Activated T-helper 2 cell treated with anti-CD3 and anti-CD28 coated beads, Interferon-gamma antibody, Interleukin-2, Interleukin-4, amounts not matched to agents 10 μg/mL and 5 μg/mL and 100 μg/mL, durations not matched to agents 14 hours and 24 hours and 36 hours (primary cell): ENCODE data around the gene FOXRED2. TPM values are rescaled to one million over a fixed set of nuclear protein-coding genes. Genes with fewer than 3 reads are reported as not detected.
A peak's percentile ranks its signal among the peaks of the same experiment; 100 is the strongest.

Experiments used
- DNase-seq: peaks from one replicate; pipeline ENCODE4 v3.0.0; 2021; ENCODE audit warnings: low spot score
- H3K27ac Mint-ChIP-seq: one replicate; pipeline ENCODE4 v1.8.0; 2021; ENCODE audit warnings: mixed read lengths
- H3K27me3 Mint-ChIP-seq: one replicate; pipeline ENCODE4 v1.8.0; 2021; ENCODE audit warnings: low read depth, mixed read lengths
- H3K36me3 Mint-ChIP-seq: one replicate; pipeline ENCODE4 v1.8.0; 2021; ENCODE audit warnings: low read depth, mixed read lengths
- H3K4me1 Mint-ChIP-seq: one replicate; pipeline ENCODE4 v1.8.0; 2021; ENCODE audit warnings: low read depth, mixed read lengths
- H3K4me3 Mint-ChIP-seq: one replicate; pipeline ENCODE4 v1.8.0; 2021; ENCODE audit warnings: low read depth, mild to moderate bottlenecking, moderate library complexity, mixed read lengths
- H3K9me3 Mint-ChIP-seq: one replicate; pipeline ENCODE4 v1.8.0; 2021; ENCODE audit warnings: mixed read lengths
- intact Hi-C: fragments of 100-400 bp; cut with micrococcal nuclease; formaldehyde crosslinking; loops from one replicate; pipeline ENCODE4 v1.15.1; 2023
- total RNA-seq: library from RNA; stranded (reverse); gene quantifications from 2 replicates; pipeline ENCODE4 v1.2.3, GENCODE V29; 2022

The FOXRED2 gene
- total RNA-seq, 1 donor from 2014 or later, result 17.6 TPM

DNA sequence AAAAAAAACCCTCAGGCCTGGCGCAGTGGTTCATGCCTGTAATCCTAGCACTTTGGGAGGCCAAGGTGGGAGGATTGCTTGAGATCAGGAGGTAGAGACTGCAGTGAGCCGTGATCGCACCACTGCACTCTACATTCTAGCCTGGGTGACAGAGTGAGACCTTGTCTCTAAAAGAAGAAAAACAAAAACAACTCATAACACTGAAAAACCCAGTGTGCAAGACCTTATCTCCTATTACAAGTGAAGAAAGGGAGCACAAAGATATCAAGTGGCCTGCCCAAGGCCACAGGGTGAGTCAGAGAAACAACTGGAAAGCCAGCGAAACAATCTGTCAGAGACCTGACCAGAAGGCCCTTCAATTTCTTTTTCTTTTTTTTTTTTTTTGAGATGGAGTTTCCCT, 27.9 kb downstream of the FOXRED2 start:
- no peak for DNase-seq
- intact Hi-C loops, result no loop called here
- H3K27ac Mint-ChIP-seq, result no peak overlapping the region
- peaks cover 10% of the 10 kb centered on the region for H3K4me1 Mint-ChIP-seq
- no peaks in the 10 kb centered on the region for H3K9me3 Mint-ChIP-seq
- H3K36me3 Mint-ChIP-seq, result peaks cover 52% of the 10 kb centered on the region
- no peaks in the 10 kb centered on the region for H3K27me3 Mint-ChIP-seq
- H3K4me3 Mint-ChIP-seq, result no peak overlapping the region

DNA sequence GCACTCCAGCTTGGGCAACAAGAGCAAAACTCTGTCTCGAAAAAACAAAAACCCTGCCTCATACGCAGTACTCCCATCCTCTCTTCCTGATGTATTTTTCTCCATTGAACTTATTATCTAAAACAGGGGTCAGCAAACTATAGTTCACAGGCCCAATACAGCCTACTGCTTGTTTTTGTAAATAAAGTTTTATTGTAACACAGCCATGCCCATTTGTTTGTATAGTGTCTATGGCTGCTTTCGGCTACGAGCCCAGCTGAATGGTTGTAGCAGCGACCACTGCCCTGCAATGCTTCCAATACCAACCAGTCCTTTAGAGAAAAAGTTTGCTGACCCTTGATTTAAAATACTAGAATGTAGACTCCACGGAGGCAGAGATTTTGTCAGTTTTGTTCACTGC, 31.5 kb downstream of the FOXRED2 start:
- DNase-seq, result no peak
- H3K9me3 Mint-ChIP-seq, result no peaks in the 10 kb centered on the region

DNA sequence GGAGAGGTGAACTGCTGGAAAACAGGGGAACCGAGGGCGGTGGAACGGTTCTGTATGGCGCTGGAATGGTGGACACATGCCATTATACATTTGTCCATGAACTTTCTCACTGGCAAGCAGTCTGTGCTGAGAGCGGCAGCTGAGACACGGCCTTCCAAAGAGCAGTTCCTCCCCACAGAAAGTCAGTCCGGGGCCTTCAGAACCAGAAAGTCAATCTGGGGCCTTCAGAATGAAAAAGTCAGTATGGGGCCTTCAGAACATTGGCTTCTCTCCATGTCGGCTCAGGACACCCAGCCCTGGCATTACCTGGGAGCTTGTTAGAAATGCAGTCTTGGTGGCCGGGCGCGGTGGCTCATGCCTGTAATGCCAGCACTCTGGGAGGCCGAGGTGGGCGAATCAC, 34.2 kb downstream of the FOXRED2 start:
- H3K36me3 Mint-ChIP-seq, result peaks cover 61% of the 10 kb centered on the region
- H3K27ac Mint-ChIP-seq, result no peak overlapping the region

More for the DNA sequence above, 31.5 kb downstream of the FOXRED2 start:
- H3K4me3 Mint-ChIP-seq, result no peak overlapping the region
- no peaks in the 10 kb centered on the region for H3K27me3 Mint-ChIP-seq
- no peak overlapping the region for H3K27ac Mint-ChIP-seq
- intact Hi-C loops, result no loop called here
- H3K4me1 Mint-ChIP-seq, result peaks cover 7% of the 10 kb centered on the region
- peaks cover 62% of the 10 kb centered on the region for H3K36me3 Mint-ChIP-seq

DNA sequence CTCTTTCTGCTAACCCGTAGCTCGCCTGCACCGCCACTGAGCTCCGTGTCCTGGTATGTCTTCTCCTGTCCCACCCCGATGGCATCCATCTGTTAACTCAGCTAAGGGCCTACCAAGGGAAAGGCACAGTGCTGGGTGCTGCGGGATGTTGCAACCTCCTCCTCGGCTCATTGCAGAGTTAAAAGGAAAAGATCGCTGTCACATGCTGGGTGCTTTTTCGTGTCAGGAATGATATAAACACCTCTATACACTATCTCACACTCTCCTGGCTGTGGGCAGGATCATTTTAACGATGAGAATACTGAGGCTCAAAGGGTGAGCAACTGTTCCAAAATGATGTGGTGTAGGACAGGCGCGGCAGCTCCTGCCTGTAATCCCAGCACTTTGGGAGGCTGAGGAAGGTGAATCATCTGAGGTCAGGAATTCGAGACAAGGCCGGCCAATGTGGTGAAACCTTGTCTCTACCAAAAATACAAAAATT, 35.5 kb downstream of the FOXRED2 start:
- no peaks in the 10 kb centered on the region for H3K9me3 Mint-ChIP-seq
- H3K4me1 Mint-ChIP-seq, result peaks cover 23% of the 10 kb centered on the region
- H3K36me3 Mint-ChIP-seq, result peaks cover 56% of the 10 kb centered on the region
- H3K4me3 Mint-ChIP-seq, result no peak overlapping the region
- intact Hi-C loops, result loop anchor here (5.0 kb wide), 1 partner anchor 84 kb away; the partner anchor contains the start of gene MYH9
- no peak overlapping the region for H3K27ac Mint-ChIP-seq
- no peak for DNase-seq
- H3K27me3 Mint-ChIP-seq, result no peaks in the 10 kb centered on the region

More for the DNA sequence above, 34.2 kb downstream of the FOXRED2 start:
- Mint-ChIP-seq H3K9me3 (no peaks in the 10 kb centered on the region), H3K27me3 (no peaks in the 10 kb centered on the region), H3K4me3 (no peak overlapping the region), H3K4me1 (peaks cover 15% of the 10 kb centered on the region)
- intact Hi-C loops, result loop anchor here (5.0 kb wide), 1 partner anchor 85 kb away; the partner anchor contains the start of gene MYH9
- DNase-seq, result no peak

DNA sequence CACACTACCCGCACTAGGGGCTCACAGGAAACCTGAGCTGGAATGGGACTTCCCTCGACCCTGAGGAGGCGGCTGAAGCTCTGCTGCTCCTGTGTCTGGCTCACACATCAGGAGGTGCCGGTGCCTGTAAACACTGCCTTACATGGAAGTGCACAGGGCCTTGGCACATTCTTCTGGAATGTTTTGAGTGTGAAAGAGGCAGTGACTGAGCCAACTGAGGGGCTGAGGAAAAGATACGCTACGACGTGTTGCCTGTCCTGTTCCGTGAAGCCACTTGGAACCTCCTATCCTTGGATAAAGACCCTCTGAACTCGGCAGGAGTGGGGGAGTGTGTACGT, 35.9 kb downstream of the FOXRED2 start:
- no peak for DNase-seq
- intact Hi-C loops, result loop anchor here (1.0 to 5.0 kb wide), 2 partner anchors 84 to 170 kb away; partner anchors contain the start of gene MYH9
- Mint-ChIP-seq H3K27me3 (no peaks in the 10 kb centered on the region), H3K9me3 (no peaks in the 10 kb centered on the region), H3K27ac (no peak overlapping the region), H3K36me3 (peaks cover 53% of the 10 kb centered on the region), H3K4me3 (no peak overlapping the region), H3K4me1 (peaks cover 26% of the 10 kb centered on the region)

DNA sequence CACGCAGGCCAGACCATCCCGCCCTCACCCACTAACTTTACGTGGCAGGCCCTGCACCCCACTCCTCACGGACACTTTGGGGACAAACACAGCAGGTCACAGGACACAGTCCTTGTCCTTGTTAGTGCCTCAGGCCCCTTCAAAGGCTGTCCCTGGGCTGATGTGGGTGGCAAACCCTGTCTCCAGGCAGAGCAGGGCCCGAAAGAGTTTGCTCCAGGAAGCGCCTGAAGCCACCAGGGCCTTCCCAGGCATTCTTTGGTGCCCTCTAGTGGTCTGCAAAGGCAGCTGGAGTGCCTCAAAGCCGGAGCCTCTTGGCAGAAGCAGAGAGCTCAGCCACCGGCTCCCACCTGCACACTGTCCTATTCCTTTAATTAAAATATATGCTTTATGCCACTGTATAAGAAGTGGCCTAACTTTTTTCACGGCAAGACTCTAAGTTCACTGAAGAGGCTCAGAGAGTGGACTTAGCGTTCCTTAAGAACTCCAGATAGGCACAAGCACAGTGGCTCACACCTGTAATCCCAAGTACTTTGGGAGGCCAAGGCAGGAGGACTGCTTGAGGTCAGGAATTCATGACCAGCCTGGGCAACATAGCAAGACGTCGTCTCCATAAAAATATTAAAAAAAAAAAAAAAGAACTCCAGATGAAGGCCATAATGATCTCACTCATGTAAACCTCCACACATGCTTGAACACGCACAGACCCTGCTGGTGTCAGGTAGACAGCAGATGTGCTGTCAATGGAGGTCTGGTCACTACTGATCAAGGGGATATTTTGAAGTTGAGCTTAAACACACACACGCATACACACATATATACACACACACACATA, 36.5 kb downstream of the FOXRED2 start:
- DNase-seq, result peak; percentile 76

DNA sequence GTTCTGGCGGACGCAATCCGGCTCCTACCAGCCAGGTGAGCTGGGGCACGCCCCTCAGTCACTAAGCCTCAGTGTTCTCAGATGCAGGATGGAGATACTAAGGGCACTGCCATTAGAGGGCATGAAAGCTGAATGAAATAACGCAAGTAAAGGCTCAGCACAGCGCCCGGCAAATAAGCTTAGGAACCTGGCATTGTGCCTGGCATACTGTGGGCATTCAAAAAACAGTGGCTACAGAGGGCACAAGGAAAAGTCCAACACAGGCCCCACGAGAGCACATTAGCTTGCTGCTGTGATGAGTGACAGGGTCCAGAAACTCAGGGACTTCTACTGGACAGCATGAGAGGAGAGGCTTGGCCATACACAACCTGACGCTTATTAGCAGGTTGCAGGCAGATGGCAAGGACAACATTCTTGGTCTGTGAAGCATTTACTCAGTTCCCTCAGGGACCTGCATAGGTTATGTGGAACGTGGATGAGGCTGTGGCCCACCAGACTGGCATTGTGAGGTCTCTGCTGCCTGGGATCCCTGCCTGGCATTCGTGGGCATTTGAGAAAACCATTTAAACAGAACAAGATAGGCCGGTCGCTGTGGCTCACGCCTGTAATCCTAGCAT, 37.6 kb downstream of the FOXRED2 start:
- intact Hi-C loops, result no loop called here
- Mint-ChIP-seq H3K4me1 (peaks cover 26% of the 10 kb centered on the region), H3K27ac (no peak overlapping the region), H3K4me3 (no peak overlapping the region), H3K36me3 (peaks cover 36% of the 10 kb centered on the region), H3K27me3 (no peaks in the 10 kb centered on the region), H3K9me3 (no peaks in the 10 kb centered on the region)
- DNase-seq, result no peak

More for the DNA sequence above, 36.5 kb downstream of the FOXRED2 start:
- peaks cover 26% of the 10 kb centered on the region for H3K4me1 Mint-ChIP-seq
- peak overlapping the region; percentile 65 for H3K27ac Mint-ChIP-seq
- peaks cover 47% of the 10 kb centered on the region for H3K36me3 Mint-ChIP-seq
- no peaks in the 10 kb centered on the region for H3K27me3 Mint-ChIP-seq
- H3K9me3 Mint-ChIP-seq, result no peaks in the 10 kb centered on the region
- H3K4me3 Mint-ChIP-seq, result no peak overlapping the region
- intact Hi-C loops, result loop anchor here (1.0 to 5.0 kb wide), 2 partner anchors 83 to 169 kb away; partner anchors contain the start of gene MYH9

DNA sequence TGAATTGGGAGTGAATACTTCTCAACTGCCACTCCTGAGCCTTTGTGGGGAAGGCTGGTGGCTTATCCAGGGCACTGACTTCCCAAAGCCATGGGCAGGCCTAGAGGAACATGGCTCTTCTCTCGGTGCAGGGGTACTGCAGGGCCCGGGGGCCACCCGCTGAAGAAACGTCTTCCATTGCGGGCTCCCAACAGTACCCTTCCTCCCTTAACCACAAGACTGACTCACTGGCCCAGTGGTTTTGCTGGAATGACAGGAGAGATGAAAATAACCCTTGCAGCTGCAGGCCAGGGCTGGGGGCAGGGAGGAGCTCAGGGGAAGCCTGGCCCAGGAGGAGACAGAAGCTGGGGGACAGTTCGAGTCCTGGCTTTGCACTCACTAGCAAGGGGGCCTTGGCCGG, 38.9 kb downstream of the FOXRED2 start:
- H3K36me3 Mint-ChIP-seq, result peaks cover 34% of the 10 kb centered on the region
- no peak overlapping the region for H3K4me3 Mint-ChIP-seq
- H3K27ac Mint-ChIP-seq, result peak overlapping the region; percentile 22
- peaks cover 26% of the 10 kb centered on the region for H3K4me1 Mint-ChIP-seq
- H3K9me3 Mint-ChIP-seq, result no peaks in the 10 kb centered on the region
- intact Hi-C loops, result no loop called here
- no peak for DNase-seq
- no peaks in the 10 kb centered on the region for H3K27me3 Mint-ChIP-seq

DNA sequence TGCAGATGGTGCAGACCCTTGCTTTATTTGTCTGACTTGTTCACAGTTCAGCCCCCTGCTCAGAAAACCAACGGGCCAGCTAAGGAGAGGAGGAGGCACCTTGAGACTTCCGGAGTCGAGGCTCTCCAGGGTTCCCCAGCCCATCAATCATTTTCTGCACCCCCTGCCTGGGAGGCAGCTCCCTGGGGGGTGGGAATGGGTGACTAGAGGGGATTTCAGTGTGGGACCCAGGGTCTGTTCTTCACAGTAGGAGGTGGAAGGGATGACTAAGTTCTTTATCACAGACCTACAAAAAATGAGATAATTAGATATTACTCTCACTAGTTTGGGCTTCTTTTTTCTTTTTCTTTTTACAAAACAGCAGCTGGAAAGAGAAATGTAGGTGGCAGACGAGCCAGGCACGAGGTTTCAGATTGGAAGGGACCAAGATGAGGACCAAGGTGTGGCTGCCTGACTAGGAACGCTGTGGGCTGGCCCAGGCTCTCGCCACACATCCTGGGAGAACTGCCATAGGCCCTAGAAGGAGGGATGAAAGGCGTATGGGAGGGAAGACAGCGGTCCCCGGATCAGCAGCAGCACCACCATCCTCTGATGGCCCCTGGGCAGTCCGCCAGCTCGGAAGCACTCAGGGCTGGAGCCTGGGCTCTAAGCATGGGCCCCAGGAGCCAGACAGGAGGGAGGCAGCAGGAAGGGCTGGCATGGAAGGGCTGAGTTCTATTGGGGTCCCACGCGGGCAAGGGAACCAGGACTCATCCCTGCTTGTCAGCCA, 39.6 kb downstream of the FOXRED2 start:
- H3K27me3 Mint-ChIP-seq, result no peaks in the 10 kb centered on the region

DNA sequence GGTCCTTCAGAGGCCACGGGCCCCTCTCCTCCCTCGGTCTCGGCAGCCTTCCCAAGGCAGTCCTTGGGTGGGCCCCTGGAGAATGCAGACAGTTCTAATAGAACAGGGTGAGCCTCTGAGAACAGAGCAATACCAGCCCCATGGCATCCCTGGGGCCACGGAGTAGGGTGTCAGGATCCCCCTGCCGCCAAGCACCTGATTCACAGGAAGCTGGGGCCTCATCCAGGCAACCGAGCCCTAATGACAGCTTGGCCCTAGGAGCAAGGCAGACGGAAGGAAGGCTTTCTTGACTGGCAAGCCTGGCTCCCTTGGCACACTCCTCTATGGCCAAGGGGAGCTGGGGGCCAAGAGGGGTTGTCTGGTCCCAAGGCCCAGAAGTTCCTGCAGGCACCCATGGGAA, 40.6 kb downstream of the FOXRED2 start:
- Mint-ChIP-seq H3K9me3 (no peaks in the 10 kb centered on the region), H3K27ac (no peak overlapping the region)

More for the DNA sequence above, 39.6 kb downstream of the FOXRED2 start:
- intact Hi-C loops, result no loop called here
- no peak overlapping the region for H3K4me3 Mint-ChIP-seq
- H3K9me3 Mint-ChIP-seq, result no peaks in the 10 kb centered on the region
- peaks cover 31% of the 10 kb centered on the region for H3K36me3 Mint-ChIP-seq
- H3K27ac Mint-ChIP-seq, result peak overlapping the region; percentile 52
- DNase-seq, result no peak
- peaks cover 26% of the 10 kb centered on the region for H3K4me1 Mint-ChIP-seq

DNA sequence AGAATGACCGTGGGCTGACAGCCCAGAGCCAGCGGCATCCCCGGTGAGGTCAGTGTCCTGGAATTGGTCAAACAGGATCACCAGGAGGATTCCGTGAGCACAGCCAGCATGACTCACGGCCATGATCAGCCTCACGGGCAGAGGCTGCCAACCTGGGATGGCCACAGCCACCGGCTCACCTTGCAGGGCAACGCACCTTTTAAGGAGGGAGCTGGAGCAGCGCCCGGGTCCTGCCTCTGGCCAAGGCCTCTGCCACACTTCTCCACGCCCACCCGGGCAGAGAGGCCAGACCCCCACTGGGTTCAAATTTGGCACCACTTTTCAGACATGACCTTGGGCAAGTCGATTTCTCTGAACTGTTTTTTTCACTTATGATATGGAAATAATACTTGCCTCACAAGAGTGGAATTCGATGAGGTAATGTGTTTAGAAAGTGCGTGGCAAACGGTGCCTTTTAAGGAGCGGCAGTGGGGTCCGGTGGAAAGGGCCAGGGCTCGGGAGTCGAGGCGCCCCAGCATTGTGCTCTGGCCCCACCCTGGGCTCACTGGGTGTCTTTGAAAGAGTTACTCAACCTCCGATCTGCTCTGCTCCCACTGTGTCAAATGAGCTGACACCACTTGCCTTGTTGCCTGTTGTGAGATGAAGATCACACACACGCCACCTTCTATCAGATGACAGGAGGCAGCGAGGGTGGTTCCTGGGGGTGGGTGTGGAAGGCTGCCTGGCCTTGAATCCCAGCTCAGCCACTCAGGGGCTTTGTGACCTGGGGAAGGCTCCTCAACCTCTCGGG, 41.4 kb downstream of the FOXRED2 start:
- intact Hi-C loops, result no loop called here
- Mint-ChIP-seq H3K36me3 (peaks cover 17% of the 10 kb centered on the region), H3K4me1 (peaks cover 22% of the 10 kb centered on the region), H3K27ac (no peak overlapping the region), H3K4me3 (no peak overlapping the region), H3K9me3 (no peaks in the 10 kb centered on the region), H3K27me3 (no peaks in the 10 kb centered on the region)
- DNase-seq, result no peak

More for the DNA sequence above, 40.6 kb downstream of the FOXRED2 start:
- no peak overlapping the region for H3K4me3 Mint-ChIP-seq
- intact Hi-C loops, result no loop called here
- no peaks in the 10 kb centered on the region for H3K27me3 Mint-ChIP-seq
- peaks cover 26% of the 10 kb centered on the region for H3K4me1 Mint-ChIP-seq
- DNase-seq, result no peak
- peaks cover 23% of the 10 kb centered on the region for H3K36me3 Mint-ChIP-seq

DNA sequence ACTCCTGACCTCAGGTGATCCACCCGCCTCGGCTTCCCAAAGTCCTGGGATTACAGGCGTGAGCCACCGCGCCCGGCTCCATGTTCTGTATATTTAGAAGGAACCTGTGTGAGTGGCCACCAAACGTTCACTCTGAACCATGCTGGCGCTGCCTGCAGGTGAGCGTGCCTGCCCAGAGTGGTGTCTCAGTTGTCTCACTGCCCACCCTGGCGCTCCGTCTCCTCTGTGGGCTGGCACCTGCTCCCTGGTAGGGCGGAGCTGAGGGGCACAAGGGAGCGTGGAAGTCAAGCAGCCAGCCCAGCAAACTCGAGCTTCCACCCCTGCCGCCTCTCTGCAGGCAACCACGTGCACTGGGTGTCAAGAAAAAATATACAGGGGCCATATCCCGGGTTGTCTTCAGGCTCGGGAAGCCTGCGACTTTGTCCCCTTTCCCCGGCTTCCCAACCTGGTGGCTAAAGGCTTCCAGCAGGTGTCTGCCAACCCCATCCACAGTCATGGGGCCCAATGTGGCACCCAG, 42.1 kb downstream of the FOXRED2 start:
- H3K4me3 Mint-ChIP-seq, result no peak overlapping the region
- peaks cover 10% of the 10 kb centered on the region for H3K36me3 Mint-ChIP-seq
- intact Hi-C loops, result no loop called here
- peaks cover 16% of the 10 kb centered on the region for H3K4me1 Mint-ChIP-seq
- DNase-seq, result no peak
- no peaks in the 10 kb centered on the region for H3K27me3 Mint-ChIP-seq
- no peaks in the 10 kb centered on the region for H3K9me3 Mint-ChIP-seq
- H3K27ac Mint-ChIP-seq, result no peak overlapping the region
